ENCODE data around the gene TMEM151B. TPM values are rescaled to one million over a fixed set of nuclear protein-coding genes. Genes with fewer than 3 reads are reported as not detected.

Gene TMEM151B
- total RNA-seq, 3 donors from 2014 or later (not counting 1 experiment from before 2014, with no cell fraction given) = not detected

- intact Hi-C loops (cut with micrococcal nuclease) = no loop called here
- no peak overlapping the region for H3K4me3 Mint-ChIP-seq
Measured at GRCh38 chr6:44243345-44243744, 26.9 kb upstream of the TMEM151B start.

GRCh38 chr6:44245391-44245911 lies 24.8 kb upstream of the TMEM151B start:
- Mint-ChIP-seq H3K9me3 (no peaks in the 10 kb centered on the region), H3K36me3 (peaks cover 18% of the 10 kb centered on the region), H3K4me3 (peak overlapping the region; percentile 100), H3K27ac (peak overlapping the region; percentile 99), H3K27me3 (ENCODE audit: low read depth in 2 of 2) (no peaks in the 10 kb centered on the region), H3K4me1 (peaks cover 38 to 46% of the 10 kb centered on the region in 2 donors)
- Histone ChIP-seq H3K4me3 (ENCODE audit: low read length) (peak overlapping the region; percentile 97), H3K4me1 (ENCODE audit: control insufficient read depth, insufficient read depth, low read length) (peaks cover 23% of the 10 kb centered on the region), H3K27ac (ENCODE audit: low read length) (peak overlapping the region; percentile 98), H3K27me3 (ENCODE audit: control insufficient read depth, insufficient read depth, low read length) (no peaks in the 10 kb centered on the region), H3K9me3 (ENCODE audit: control insufficient read depth, insufficient read depth, low read length) (no peaks in the 10 kb centered on the region), H3K36me3 (ENCODE audit: control insufficient read depth, insufficient read depth, low read length) (peaks cover 18% of the 10 kb centered on the region)
- intact Hi-C loops (cut with micrococcal nuclease) = loop anchor here (5.0 kb wide), 1 partner anchor 1073 kb away; the partner anchor contains the start of gene SRF
- 86% methylated on average over 9 of the region's 12 CpGs for WGBS (ENCODE audit: insufficient coverage)
- no peak for TF ChIP-seq CTCF (IDR thresholded peaks at IDR 0.05)
- ATAC-seq (no peak), DNase-seq (peak in 1 of 2 donors; percentile 15)

More at GRCh38 chr6:44243345-44243744, 26.9 kb upstream of the TMEM151B start:
- no peak for ATAC-seq
- Mint-ChIP-seq H3K9me3 (no peaks in the 10 kb centered on the region), H3K27ac (no peak overlapping the region), H3K36me3 (peaks cover 1% of the 10 kb centered on the region), H3K4me1 (peaks cover 23 to 32% of the 10 kb centered on the region in 2 donors), H3K27me3 (ENCODE audit: low read depth in 2 of 2) (no peaks in the 10 kb centered on the region)
- Histone ChIP-seq H3K9me3 (ENCODE audit: control insufficient read depth, insufficient read depth, low read length) (no peaks in the 10 kb centered on the region), H3K36me3 (ENCODE audit: control insufficient read depth, insufficient read depth, low read length) (no peaks in the 10 kb centered on the region), H3K4me3 (ENCODE audit: low read length) (no peak overlapping the region), H3K4me1 (ENCODE audit: control insufficient read depth, insufficient read depth, low read length) (peaks cover 16% of the 10 kb centered on the region), H3K27me3 (ENCODE audit: control insufficient read depth, insufficient read depth, low read length) (no peaks in the 10 kb centered on the region), H3K27ac (ENCODE audit: low read length) (no peak overlapping the region)
- WGBS (ENCODE audit: insufficient coverage) = over 99% methylated on average over 7 of the region's 7 CpGs
- TF ChIP-seq CTCF (IDR thresholded peaks at IDR 0.05) = no peak
- DNase-seq = no peak

GRCh38 chr6:44245912-44246662 lies 24.2 kb upstream of the TMEM151B start:
- ATAC-seq (peak; percentile 24 to 45 (median 31)), DNase-seq (peak; percentile 80 to 88)
- peaks cover 23% of the 10 kb centered on the region for H3K4me1 ChIP-seq (ENCODE audit: control insufficient read depth, insufficient read depth, low read length)
- peak overlapping the region; percentile 97 for H3K4me3 ChIP-seq (ENCODE audit: low read length)
- intact Hi-C loops (cut with micrococcal nuclease) = loop anchor here (5.0 kb wide), 1 partner anchor 1074 kb away; the partner anchor contains the start of gene SRF
- H3K9me3 Mint-ChIP-seq = no peaks in the 10 kb centered on the region
- H3K4me1 Mint-ChIP-seq = peaks cover 38 to 46% of the 10 kb centered on the region in 2 donors
- H3K27ac ChIP-seq (ENCODE audit: low read length) = peak overlapping the region; percentile 98
- WGBS (ENCODE audit: insufficient coverage) = 1% methylated on average over 62 of the region's 62 CpGs
- no peaks in the 10 kb centered on the region for H3K27me3 ChIP-seq (ENCODE audit: control insufficient read depth, insufficient read depth, low read length)
- H3K27ac Mint-ChIP-seq = peak overlapping the region; percentile 99
- H3K9me3 ChIP-seq (ENCODE audit: control insufficient read depth, insufficient read depth, low read length) = no peaks in the 10 kb centered on the region
- peak overlapping the region; percentile 100 for H3K4me3 Mint-ChIP-seq
- no peaks in the 10 kb centered on the region for H3K27me3 Mint-ChIP-seq (ENCODE audit: low read depth in 2 of 2)
- H3K36me3 ChIP-seq (ENCODE audit: control insufficient read depth, insufficient read depth, low read length) = peaks cover 25% of the 10 kb centered on the region
- peaks cover 18% of the 10 kb centered on the region for H3K36me3 Mint-ChIP-seq
- TF ChIP-seq CTCF (IDR thresholded peaks at IDR 0.05) = no peak

Data from natural killer cell (primary cell).